GM12891 (cell line): Measurements from ENCODE around the gene RCOR3.

Experiments
- PAX5 ChIP-seq: IDR thresholded peaks from 2 replicates; pipeline ENCODE4 v1.6.1; 2011; ENCODE audit warnings: low read length, moderate library complexity, mild to moderate bottlenecking; ENCODE audit not compliant: insufficient read depth, severe bottlenecking
- POLR2A ChIP-seq: IDR thresholded peaks from 2 replicates; pipeline ENCODE4 v1.6.1; 2011; ENCODE audit warnings: low read depth, low read length, control low read depth
- POLR2AphosphoS5 ChIP-seq: IDR thresholded peaks from 2 replicates; pipeline ENCODE4 v1.6.1; 2011; ENCODE audit warnings: low read depth, low read length, control low read depth

DNA sequence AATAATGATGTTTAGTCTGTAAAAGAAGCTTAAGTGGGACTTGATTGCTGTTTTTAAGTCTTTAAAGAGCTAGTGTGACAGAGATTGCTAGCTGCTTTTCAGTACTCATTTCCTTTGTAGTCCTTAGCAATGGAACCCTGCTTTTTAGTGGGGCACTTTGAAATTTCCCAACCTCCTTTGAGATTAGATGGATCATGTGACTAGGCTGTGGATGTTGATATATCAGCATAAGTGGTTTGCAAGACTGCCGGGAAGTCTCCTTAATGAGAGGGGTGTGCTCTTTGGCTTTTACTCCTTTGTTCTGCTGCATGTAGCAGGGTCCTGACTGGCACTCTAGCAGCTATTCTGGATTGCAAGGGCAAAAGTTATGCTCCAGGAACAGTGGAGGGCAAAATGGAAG lies 11.2 kb upstream of the RCOR3 start:
- TF ChIP-seq POLR2A (no peak), PAX5 (no peak), POLR2AphosphoS5 (no peak)
